NK-92 (cell line): Measurements from ENCODE around the gene C22orf31.

Experiments used
- DNase-seq: peaks from one replicate; lab custom pipeline; 2025; ENCODE audit not compliant: unreplicated experiment; lab: John Stamatoyannopoulos, UW

C22orf31 gene

DNA sequence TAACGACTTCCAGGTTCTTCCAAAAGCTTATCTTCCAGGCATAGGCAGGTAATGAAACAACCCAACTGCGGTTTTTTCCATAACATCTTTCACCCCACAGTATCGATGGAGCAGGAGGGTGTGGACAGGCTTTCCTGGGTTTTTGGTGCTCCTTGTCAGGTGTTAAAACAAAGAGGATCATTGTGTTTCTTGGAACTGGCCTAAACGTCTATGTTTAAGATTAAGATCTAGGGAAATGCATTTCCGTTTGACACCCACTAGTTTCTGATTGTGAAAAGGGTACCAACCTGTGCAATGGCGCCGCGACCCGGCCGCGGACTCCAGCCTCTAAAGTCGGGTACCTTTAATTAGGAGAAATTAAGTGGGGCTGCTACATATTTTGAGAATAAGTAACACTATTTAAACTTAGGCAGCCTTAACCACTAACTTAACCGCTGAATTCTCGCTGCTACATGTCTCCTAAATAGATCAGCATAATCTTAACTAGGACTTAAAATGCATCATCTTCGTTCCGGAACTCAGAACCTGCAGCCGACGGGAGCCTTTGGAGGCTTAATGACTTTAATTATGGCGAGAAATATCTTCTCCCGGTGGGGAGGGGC lies 31.5 kb downstream of the C22orf31 start:
- no peak for DNase-seq

DNA sequence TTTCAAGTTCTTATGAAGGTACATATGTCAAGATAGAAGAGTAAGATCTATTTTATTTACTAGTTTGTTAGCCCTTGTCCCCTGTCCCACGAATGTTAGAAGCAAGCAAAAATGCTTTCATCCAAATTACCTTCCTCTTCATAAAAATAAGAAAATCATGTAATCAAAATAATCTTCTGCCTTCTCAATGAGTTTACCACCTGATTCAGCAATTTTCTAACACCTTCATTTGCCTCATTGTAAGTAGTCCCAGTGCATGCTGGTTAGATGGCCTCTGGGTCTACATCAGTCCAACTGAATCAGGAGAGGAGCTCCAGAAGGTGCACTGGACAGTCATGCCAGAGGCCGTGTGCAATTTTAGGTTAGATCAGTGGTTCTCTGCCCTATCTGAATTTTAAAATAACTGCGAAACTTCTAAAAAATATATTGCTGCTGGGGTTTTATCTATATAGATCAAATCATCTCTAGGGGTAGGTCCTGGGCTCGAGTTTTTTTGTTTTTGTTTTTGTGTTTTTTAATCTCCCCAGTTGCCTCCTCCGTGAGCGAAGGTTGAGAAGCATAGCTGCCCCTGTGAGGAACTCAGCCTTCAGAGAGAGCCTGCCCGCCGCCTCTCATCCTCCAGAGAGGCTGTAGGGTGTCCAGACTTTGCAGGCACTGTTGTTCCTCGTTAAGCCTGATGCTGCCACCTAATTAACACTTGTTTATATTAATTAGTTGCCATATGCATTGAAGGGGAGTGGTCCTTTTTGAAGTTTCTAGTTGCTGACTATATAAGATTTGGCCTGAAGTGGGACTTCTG lies 32.2 kb downstream of the C22orf31 start:
- DNase-seq, result no peak

GRCh38 chr22:29028468-29028867 lies 33.2 kb downstream of the C22orf31 start:
- no peak for DNase-seq

DNA sequence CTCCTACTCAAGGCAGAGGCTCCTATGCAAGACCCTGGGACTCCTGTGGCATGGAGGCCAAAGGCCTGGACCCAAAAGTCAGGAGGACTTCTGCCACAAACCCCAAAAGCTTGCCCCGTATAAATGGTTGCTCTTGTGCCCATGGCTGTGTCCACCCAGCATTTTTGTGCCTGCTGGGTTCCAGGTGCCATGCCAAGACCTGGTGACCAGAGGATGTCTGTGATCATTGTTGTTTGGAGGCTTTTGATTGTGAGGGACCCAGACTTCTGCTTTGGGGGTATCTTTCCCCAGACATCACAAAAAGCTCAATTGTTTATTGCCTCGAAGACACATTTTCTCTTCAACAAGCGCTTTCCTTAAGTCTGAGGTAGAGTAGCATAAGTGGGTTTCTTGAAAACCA lies 35.1 kb downstream of the C22orf31 start:
- DNase-seq, result no peak

DNA sequence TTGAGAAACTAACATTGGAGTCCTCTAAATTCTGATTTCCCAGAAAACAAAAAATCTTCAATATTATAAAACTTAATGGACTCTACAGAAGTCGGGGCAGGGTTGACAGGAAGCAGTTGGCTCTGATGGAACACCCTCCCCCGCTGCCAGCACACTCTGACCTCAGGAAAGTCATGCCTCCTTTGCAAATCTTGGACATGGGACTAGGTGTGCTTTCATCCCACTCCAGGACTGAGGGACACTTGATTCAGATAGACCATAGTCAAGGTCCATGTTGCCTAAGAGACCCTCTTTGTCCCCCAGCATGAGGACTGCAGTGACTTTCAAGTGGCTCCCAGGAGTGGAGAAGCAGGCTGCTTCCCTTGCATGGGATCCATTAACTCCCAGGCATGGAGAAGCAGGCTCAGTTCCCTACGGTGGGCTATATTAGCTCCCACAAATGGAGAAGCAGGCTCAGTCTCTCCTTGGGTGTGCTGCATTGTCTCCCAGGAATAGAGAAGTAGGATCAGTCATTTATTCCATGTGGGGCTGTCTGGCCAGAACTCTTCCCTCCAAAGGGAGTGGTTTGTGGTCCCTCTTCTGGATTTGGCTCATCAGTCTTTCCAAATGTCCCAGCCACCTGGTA lies 38.3 kb downstream of the C22orf31 start:
- DNase-seq, result no peak

GRCh38 chr22:29022101-29022817 lies 39.4 kb downstream of the C22orf31 start:
- DNase-seq, result no peak

DNA sequence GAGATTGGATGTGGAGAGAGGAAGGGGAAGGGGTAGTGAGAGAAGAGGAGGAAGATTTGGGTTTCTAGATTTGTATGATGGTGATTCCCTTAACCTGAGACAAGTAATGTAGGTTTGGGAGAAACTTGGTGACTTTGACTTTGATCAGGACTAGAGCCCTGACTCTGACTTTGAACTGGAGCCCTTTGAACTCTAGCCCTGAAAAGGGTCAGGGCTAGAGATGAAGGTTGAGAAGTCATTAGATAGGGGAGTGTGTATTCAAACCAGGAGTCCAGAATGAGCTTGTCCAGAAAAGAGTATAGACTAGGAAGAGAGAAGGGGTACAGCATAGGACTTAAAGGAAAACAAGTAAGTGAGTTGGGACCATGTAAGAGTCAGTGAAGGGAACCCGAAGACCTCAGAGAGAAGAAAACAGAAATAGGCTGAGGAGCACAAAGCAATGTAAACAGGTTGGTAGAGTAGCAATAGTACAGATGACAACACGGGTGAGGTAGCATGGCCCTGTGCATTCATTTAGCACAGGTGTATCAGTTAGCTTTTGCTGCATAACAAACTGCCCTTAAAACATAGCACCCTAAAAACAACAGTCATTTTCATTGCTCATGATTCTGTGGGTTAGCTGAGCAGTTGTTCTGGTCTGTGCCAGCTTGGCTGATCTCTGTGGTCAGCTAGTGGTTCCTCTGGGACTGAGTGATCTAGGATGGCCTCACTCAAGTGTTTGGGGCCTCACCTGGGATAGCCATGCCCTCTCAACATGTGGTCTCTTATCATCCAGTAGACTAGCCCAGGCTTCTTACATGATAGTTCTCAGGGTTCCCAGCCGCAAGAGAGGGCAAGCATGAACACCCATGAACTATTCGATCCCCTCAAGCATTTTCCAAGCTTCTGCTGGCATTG lies 43.1 kb downstream of the C22orf31 start:
- DNase-seq, result no peak

- no peak for DNase-seq
These were observed 45.3 kb downstream of the C22orf31 start for GRCh38 chr22:29016067-29016938.

DNA sequence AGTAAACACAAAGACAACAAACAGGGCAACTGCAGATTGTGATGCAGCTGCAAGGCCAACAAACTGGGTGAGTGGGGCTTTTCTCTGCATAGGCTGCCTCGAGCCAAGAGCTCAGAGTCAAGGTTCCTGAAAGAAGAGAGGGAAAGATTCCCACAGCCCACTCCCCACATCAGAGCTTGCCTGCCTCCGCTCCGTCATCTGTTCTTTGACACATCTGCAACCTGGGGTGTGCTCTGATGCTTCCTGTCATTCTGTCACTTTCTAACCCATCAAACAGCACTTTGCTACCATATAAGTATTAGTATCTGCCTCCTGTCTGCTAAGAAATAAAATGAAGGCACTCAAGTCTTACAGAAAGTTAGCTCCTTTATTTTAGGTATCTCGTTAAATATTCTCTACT lies 46.9 kb downstream of the C22orf31 start:
- DNase-seq, result no peak

DNA sequence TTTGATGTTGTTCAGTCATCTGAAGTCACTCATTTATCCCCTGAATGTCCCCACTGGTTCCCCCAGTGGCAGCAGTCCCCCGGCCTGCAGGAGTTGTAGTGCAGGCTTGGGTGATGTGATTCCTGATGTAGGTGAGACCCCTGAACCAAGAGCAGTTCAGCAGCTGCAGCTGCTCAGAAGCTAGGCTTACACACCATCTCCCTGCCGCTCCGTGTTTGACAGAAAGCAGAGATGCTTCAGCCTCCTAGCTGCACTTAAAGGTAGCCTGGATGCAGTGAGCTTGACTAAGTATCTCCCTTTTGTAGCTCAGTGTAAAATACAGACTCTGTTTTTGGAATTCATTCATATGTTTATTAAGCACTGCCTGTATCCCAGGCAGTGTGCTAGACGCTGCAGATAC lies 47.3 kb downstream of the C22orf31 start:
- no peak for DNase-seq

GRCh38 chr22:29012952-29013351 lies 48.7 kb downstream of the C22orf31 start:
- no peak for DNase-seq

DNA sequence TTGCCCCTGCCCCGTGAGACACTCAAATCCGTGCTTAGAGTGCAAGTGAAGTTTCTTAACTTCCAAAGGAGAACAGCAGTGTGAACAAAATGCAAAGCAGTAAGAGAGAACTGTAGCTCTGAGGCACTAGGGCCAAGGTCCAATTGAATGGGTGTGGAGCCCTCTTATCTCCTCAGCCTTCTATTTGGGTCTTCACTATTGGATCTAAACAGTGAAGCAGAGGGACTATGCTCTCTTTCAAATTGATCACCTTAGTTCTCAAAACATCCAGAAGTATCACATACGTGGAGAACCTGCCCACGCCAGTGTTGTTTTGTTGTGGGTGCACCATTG lies 49.6 kb downstream of the C22orf31 start:
- no peak for DNase-seq

- no peak for DNase-seq
These were observed 50.2 kb downstream of the C22orf31 start for GRCh38 chr22:29011240-29012100.

- no peak for DNase-seq
These were observed 52.5 kb downstream of the C22orf31 start for GRCh38 chr22:29009148-29009547.
